Stimulated activated CD4-positive, alpha-beta T cell treated with anti-CD3 and anti-CD28 coated beads, Interleukin-12 subunit alpha, Interleukin-12 subunit beta, amount 100 ng/mL, for 4 hours (primary cell): ENCODE data around the gene LPCAT3.
"Not testable (repeated sequence)": the region's sequence is repeated elsewhere in the genome, so short reads cannot be mapped to it uniquely, and the experiment has no call there.

Source experiments
- DNase-seq: peaks from one replicate; pipeline ENCODE4 v3.0.0-alpha.2; 2020

LPCAT3 gene

GRCh38 chr12:7018350-7019042 lies at the start of gene LPCAT3:
Gene LPCAT3, minus strand, starts transcription at chr12:7018476. Its CDS starts 52 bp downstream, at chr12:7018424.
- DNase-seq = peak; percentile 94

GRCh38 chr12:7067096-7067495 lies 48.8 kb upstream of the LPCAT3 start:
- DNase-seq = no peak

GRCh38 chr12:7066596-7066995 lies 48.3 kb upstream of the LPCAT3 start:
- no peak for DNase-seq

GRCh38 chr12:7065073-7065623 lies 46.9 kb upstream of the LPCAT3 start:
- DNase-seq = no peak

GRCh38 chr12:7064516-7064915 lies 46.2 kb upstream of the LPCAT3 start:
- no peak for DNase-seq

- no peak for DNase-seq
Measured at GRCh38 chr12:7061596-7061995, 43.3 kb upstream of the LPCAT3 start.

- DNase-seq = no peak
Measured at GRCh38 chr12:7061138-7061537, 42.9 kb upstream of the LPCAT3 start.

GRCh38 chr12:7060353-7060954 lies 42.2 kb upstream of the LPCAT3 start, which contains the start of gene C1S:
Gene C1S, plus strand, starts transcription at chr12:7060718. Its CDS starts 1,195 bp downstream, at chr12:7061913.
- no peak for DNase-seq

- DNase-seq = no peak
Measured at GRCh38 chr12:7059780-7060179, 41.5 kb upstream of the LPCAT3 start.

- no peak for DNase-seq
Measured at GRCh38 chr12:7058850-7059395, 40.6 kb upstream of the LPCAT3 start.

- no peak for DNase-seq
Measured at GRCh38 chr12:7058163-7058845, 40.0 kb upstream of the LPCAT3 start.

- not testable (repeated sequence) for DNase-seq
Measured at GRCh38 chr12:7055736-7056135, 37.5 kb upstream of the LPCAT3 start.

- no peak for DNase-seq
Measured at GRCh38 chr12:7054925-7055324, 36.6 kb upstream of the LPCAT3 start.

- DNase-seq = not testable (repeated sequence)
Measured at GRCh38 chr12:7049973-7050372, 31.7 kb upstream of the LPCAT3 start.

- DNase-seq = not testable (repeated sequence)
Measured at GRCh38 chr12:7049445-7049951, 31.2 kb upstream of the LPCAT3 start.

GRCh38 chr12:7047306-7047705 lies 29.0 kb upstream of the LPCAT3 start:
- no peak for DNase-seq

- no peak for DNase-seq
Measured at GRCh38 chr12:7046383-7047105, 28.3 kb upstream of the LPCAT3 start.

GRCh38 chr12:7045913-7046312 lies 27.6 kb upstream of the LPCAT3 start:
- no peak for DNase-seq

- DNase-seq = no peak
Measured at GRCh38 chr12:7042842-7043241, 24.6 kb upstream of the LPCAT3 start.

GRCh38 chr12:7039403-7039802 lies 21.1 kb upstream of the LPCAT3 start:
- no peak for DNase-seq

GRCh38 chr12:7038591-7038990 lies 20.3 kb upstream of the LPCAT3 start:
- DNase-seq = no peak

- not testable (repeated sequence) for DNase-seq
Measured at GRCh38 chr12:7037411-7037810, 19.1 kb upstream of the LPCAT3 start.
